ENCODE data around the gene ZHX3.
A peak's percentile ranks its signal among the peaks of the same experiment; 100 is the strongest.

Gene ZHX3

DNA sequence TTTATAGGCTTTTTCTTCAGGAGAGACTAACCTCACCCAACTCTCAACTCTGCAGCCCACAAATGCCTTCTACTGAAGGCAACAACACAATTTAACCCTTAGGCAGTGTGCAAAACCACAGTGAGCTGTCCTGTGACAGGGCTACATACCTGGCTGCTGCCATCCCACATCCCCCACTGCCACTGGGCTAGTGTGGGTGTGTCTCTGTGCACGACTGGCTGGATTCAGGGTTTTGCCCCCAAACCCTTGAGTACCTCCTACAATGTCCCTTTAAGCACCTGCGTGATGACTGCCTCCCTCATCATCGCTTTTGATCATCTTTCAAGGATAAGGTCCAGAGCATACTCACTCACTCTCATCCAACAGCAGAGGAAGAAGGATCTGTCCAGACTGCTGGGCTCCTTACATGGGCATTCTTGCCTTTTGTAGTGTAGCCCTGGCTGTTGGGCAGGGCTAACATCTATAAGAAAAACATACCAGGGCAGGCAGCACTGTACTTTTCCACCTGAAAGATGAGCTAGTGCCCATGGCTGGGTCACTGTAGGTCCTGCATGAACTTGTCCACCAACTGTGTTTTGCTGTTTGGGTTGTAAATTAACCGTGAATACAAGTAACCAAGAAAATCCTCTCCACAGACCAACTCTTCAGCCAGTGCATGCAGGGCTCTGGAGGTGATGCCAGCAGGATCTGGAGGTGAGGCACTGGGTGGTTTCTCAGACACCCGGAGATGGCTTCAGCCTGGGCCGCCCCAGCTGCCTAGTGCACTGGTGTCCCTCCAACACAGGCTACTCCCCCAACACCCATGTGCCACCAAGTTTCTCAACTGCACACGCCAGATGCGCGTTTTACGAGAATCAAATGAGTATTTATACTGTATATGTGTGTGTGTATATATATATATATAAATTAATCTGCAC, 135.0 kb downstream of the ZHX3 start:
- no peak for DNase-seq

DNA sequence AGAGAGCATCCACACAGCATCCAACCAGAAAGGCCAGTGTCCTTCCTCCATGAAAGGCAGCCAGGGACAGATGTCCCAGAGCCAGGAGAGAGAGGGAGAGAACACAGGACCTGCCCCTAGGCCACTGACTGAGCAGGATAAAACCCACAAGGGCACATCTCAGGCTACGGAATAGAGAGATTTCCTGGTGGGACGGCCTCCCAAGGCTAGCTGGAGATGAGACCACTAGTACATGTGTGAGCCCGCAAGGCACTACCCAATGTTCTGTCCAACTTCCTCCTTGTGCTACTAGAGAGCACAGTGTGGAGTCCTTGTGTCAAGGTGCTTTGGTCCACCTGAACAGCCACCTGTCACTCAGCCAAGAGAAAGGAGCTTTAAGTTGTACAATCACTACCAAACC, 136.0 kb downstream of the ZHX3 start:
- DNase-seq: no peak

DNA sequence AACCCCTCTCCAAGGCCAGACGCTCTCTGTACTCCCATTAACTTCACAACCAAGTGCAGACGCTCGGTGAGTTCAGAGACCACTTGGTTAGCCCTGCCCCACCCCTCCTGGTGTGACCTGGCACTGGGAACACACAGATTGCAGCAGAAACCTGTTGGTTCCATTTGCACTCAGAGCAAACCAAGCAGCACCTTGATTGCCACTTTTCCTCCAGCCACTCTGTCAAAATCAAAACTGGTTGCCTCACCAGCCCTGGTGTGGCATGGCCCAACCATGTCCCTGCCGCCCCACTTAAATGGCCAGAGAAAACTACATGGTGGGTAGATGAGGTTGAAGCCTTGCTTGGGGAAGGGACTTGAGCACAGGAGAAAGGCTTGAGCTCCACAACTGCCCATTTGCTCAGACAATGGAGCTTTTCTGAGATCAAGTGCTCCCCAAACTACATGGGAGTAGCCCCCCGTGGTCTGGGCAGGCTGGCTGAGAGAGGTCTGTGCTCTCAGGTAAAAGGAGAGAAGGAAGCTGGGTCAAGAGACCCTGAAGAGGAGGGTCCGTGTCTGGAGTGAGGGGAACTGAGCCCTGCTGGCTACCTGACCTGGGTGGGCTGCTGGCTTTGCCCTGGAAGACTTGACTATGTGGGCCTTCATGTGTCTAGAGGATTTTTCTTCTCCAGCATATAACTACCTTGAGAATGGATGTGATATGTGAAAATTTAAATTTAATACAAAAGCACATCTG, 136.8 kb downstream of the ZHX3 start:
- no peak for DNase-seq

DNA sequence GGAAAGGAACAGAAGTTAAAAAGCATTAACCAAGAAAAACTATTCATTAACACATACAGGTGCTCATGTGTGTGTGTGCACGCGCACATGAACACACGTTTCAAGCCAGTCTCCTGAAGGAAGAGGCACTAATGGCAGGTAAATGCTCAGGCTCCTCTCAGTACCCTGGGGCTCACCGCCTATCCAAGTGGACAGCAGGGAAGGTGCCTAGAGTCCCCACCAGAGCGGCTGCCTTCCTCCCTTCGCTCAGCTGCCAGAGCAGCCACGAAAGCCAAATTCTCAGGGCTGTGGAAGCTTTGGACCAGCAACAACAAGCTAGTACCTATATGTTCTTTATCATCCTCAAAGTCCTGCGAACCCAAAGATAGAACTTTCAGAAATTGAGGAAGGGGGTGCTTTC, 137.6 kb downstream of the ZHX3 start:
- no peak for DNase-seq

DNA sequence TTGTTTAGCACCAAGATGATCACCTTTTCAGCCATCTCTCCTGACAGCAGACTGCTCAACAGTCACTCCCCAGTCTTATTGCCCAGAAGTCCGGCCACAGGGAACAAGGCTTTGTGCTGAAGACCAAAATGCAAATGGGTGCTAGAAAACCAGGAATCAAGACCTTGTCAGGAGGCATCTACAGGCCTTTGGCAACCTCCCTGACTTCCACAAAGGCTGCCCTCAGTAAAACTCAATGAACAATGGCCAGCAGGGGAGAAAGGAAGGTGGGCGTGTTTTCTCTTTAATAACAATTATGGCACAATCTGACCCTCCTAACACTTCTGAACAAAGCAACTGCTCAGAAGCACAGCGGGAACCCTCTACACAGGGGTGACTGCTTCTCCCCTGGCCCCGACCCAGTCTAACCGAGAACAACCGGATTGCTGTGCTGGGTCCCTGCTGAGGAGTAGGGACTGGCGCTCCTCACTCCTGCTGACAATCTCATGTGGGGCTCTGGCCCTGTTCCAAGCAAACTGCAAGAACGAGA, 138.6 kb downstream of the ZHX3 start:
- DNase-seq: no peak

DNA sequence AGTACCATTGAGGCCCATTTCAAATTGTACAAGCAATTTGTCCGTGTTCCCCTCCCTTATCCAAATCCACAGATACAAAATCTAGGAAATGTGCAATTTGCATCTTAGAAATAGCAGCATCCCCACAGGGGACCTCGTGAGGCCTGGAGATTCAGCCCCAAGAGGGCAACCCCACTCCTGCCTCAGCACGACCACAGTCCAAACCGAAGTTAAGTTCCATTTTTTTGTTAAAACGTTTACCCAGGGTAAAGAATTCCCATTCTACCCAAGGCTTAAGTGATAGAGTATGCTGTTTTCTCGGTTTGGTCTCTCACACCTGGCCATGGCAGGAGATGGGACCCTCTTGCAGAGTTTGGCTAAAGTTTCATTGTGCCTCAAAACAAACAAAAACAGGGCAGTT, 139.0 kb downstream of the ZHX3 start:
- DNase-seq: no peak

DNA sequence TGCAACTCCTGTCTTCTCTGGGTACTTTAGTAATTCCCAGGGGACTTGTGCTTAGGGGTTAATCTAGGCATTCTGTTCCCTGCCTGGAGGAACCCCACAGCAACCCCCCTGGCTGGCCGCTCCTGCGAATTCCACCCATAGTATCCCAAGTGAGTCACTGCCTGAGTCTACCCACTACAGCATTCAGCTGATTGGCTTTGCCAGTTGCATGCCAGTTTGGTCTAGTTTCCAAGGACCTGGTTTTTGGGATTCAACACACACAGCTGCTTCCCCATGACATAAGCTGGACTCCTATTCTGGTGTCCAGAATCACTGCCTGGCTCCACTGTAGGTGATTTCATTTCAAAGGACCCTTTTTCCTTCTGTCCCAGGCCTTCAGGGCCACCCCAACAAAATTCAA, 139.9 kb downstream of the ZHX3 start:
- no peak for DNase-seq

DNA sequence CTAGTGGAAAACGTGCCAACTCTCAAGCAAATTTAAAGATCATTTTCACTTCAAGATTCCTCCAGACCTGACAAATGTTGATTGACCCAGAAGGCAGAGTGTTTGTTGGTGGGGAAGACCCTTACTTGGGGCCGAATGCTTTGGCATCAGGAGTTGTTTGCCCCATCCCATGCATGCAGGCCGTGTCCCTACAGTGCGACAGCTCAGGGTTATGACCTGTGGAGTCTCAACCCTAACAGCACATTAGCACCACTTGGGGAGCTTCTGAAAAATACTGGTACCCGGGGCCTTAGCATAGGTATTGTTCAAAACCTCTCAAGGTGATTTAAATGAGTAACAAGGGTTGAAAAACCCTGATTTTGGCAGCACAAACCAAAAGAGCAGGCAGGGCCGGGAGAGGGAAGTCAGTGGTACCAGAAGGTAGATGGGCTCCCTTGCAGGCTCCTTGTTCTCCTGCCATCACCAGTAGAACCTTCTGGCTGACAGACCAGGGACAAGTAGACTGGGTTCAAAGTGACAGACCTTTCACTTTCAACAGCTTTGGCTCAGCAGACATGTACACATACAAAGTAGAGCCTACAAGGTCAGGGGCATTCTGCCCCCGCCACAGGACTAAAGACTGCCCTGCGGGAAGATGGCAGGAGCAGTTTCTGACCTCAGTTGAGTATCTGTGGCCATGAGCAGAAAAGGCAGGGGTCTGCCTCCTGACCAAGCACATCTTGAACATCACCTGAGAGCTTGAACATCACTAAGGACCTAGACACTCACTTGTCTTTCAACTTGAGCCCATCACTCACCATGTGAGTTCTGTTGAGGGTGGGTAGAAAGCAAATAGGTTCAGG, 140.6 kb downstream of the ZHX3 start:
- no peak for DNase-seq

DNA sequence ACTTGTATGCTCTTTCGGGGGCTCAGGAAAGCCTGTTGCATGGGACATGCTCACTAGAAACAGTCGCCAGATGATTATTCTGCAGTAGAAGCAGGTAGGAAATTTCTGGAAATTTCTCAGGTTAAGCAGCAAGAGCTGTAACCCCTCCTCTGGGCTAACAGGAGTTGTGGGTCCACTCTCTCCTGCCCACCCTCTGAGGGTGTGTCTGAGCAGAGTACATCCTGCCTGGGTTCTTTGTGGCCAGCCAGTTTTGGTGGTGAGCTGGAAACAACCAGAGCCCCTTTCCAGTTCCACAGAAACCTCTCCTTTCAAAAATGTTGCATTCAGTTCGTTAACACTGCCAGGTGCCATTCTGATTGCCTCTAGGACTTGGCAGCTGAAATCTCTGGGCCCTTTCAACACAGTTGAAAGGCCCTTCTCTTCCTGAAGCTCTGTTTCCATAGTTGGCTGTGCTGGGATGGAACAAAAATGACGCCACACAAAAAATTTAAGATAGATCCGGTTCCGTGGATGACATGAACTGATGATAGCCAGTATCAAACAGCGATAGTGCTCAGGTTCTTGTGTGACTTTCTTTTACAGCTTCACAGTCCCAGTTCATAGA, 141.7 kb downstream of the ZHX3 start:
- no peak for DNase-seq

DNA sequence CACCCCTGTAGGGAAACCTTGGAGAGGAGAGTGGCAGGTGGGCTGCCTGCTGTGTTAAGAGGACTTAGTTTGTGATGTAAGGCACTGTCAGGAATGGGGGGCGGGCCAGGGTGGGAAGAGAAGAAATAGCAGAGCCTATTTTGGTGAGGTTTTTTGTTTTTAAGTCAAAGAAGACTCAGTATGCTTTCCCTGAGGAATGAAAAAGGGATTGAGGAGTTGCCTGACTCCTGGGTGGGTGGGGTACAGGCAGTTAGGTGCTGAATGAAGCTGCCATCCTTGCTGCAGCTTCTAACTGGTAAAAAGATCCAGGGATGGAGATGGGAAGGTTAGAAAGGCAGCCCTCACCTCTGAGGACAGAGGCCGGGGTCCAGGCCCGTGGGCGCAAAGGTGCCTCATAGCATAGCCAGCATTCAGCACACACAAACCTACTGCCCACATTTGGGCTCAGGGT, 142.3 kb downstream of the ZHX3 start:
- no peak for DNase-seq

DNA sequence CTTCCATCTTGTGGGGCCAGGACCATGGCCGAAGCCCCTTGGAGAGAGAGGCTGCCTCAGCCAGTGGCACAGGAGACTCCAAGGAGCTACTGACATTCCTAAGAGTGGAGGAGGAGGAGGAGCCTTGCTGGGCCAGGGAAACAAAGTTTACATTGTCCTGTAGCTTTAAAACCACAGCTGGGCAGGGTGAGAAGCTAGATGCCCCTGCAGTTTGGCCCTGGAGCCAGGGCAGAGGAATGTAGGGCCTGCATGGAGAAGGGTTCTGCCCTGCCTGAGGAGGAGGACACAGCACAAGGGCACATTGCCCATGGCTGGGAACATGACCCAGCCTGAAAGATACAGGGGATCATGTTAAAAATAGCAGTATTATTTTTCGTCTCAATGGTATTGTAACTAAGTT, 142.7 kb downstream of the ZHX3 start:
- no peak for DNase-seq

DNA sequence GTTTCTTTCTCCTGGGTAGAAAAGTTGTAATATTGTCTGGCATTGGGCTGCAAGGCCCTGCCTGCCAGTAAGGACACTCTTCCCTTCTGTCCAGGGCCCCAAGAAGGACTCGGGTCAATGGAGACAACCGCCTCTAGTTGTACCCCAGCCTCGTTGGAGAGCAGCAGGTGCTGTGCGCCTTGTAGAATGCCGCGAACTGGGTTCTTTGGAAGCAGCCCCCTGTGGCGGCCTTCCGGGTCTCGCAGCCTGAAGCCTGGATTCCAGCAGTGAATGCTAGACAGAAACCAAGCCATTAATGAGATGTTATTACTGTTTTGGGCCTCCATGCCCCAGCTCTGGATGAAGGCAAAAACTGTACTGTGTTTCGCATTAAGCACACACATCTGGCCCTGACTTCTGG, 143.2 kb downstream of the ZHX3 start:
- DNase-seq: no peak

DNA sequence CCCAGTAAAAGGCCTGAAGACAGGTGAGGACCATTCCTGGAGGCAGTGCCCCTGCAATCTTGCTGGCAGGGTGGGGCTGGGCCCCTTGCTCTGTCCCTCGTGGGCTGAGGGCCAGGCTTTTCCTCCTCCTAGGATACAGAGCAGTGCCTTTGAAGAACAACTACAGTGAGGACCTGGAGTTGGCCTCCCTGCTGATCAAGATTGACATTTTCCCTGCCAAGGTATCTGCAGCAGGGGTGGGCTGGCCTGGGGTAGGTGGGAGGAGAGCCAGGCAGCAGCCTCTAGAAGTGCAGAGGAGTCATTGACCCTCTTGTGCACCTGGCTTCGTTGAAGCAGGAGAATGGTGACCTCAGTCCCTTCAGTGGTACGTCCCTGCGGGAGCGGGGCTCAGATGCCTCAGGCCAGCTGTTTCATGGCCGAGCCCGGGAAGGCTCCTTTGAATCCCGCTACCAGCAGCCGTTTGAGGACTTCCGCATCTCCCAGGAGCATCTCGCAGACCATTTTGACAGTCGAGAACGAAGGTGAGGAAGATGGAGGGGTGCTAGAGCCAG, 143.7 kb downstream of the ZHX3 start:
- no peak for DNase-seq

DNA sequence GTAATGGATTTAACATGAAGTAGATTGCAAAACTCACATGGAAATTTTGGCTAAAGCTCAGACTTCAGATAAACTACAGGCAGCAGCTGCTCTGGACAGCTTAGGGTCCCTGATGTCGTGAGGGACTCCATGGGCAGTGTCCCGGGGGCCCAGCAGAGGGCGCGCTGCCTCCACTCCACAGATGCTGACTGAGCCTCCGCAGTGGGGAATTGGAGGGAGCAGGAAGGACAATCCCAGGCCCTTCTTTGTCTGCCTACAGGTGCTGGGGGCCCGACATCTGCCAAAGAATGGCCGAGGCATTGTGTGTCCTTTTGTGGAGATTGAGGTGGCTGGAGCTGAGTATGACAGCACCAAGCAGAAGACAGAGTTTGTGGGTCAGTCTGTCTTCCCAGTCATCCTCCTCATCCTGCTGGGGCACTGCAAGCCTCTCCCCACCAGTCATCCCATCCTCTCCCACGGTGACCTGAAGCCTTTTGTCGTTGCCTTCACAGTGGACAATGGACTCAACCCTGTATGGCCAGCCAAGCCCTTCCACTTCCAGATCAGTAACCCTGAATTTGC, 144.3 kb downstream of the ZHX3 start:
- peak; percentile 70 for DNase-seq

DNA sequence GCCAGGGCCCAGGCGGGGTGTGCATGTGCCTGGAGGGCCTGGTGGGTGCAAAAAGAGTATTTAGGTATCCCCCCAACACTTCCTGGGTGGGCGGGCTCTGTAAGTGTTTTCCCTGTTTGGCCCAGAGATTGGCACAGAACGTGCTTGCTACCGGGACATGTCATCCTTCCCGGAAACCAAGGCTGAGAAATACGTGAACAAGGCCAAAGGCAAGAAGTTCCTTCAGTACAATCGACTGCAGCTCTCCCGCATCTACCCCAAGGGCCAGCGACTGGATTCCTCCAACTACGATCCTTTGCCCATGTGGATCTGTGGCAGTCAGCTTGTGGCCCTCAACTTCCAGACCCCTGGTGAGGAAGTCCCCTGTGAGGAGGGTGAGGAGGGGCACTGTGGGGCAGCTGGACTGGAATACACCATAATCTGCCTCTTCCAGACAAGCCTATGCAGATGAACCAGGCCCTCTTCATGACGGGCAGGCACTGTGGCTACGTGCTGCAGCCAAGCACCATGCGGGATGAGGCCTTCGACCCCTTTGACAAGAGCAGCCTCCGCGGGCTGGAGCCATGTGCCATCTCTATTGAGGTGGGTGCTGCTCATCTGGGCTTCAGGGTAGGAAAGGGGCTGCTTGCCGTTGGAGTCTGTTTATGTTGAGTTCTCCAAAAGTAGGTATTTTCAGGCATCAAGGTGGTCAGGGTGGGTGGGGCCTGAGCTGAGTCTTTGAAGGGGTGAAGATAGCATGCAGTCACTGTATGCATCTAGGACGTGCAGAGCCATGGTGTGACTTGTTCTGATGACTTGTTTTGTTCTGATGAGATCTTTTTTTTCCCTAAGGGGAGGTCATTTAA, 145.0 kb downstream of the ZHX3 start:
- DNase-seq: no peak

DNA sequence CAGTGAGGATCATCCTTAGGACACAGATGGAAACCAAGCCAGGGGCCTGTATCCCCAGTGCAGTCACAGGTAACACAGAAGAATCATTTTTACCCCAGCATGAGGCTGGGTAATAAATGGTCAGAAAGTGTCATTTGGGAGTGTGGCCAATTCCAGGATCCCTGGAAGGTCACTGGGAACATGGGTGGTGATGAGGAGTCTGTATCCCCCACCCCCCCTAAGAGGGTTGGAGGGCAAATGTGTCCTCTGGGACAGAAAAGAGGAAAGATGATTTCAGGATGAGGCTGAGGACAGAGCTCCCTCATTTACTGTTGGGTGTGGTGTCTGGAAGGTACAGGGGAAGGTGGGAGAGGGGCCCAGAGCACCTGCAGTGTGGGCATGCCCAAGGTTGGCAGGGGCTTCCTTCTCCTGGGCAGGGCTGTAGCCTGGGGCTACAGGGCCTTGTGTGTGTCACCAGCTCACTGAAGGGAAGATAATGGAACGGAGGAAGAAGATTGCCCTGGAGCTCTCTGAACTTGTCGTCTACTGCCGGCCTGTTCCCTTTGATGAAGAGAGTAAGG, 145.7 kb downstream of the ZHX3 start:
- DNase-seq: no peak

DNA sequence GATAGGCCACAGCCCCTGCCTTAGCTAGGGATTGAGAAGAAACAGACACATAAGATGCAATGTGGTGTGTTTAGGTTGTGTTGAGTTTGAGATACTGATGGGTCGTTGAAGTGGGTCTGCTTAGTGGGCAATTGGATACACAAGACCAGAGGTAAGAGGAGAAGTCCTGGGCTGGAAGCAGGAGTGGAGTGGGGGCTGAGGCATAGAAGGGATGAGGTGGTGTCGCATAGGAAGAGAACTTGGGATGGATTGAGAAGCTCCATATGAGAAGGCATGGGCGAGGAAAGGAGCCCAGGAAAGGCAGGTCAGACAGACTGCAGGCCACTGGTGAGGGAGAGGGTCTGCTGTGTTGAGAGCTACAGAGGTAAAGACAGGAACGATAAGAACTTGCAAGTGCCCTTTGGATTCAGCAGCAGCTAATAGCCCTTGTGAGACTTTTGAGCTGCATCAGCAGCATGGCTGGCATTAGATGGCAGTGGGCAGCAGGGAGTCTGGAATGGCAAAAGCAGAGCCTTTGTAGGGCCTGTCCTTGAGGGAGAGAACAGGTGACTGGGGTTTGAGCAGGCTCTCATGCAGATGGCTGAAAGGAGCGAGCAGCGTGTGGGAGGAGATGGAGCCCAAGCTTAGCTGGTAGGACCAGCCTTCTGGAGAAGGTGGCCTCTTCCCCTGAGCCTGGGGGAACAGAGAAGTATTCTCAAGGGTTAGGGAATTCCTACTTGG, 147.0 kb downstream of the ZHX3 start:
- no peak for DNase-seq

DNA sequence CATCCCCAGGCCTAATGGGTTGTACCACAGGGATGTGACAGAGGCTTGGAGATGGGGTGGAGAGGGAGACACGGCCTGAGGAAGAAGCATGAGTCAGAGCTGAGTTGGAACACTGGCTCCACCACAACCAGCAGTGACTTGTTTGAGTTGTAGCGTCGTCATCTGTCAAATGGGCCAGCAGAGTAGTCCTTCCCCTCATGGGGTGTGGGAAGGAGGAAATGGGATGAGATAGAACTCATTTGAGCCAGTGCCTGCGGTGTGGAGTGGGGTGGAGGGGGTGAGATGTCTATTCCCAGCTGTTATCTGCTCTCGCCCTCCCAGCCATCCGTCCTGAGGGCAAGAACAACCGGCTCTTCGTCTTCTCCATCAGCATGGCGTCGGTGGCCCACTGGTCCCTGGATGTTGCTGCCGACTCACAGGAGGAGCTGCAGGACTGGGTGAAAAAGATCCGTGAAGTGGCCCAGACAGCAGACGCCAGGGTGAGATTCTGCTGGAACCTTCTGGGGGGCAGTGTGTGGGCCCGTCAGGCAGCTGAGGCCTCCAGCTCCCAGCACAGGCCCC, 147.7 kb downstream of the ZHX3 start:
- DNase-seq: no peak

DNA sequence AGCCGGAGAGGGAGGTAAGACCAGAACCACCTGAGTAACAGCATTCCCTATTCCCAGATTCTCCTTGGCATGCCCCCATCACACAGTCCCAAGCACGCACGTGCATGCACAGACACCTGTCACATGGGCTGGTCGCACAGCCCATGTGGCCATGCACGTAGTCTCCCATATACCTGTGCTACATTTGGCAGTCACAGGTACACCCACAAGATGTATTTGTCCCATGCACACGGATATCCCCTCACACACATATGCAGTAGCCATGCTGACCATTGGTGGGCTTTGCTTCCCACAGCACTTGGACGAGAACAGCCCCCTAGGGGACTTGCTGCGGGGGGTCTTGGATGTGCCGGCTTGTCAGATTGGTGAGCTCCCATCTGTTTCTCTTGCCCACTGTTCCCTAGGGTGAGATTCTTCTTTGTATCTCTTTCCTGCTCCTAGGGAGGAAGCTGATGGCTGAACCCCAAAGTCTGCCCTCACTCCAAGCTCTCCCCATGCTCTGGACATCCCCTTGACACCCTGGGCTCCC, 148.3 kb downstream of the ZHX3 start:
- no peak for DNase-seq
